Measurements from ENCODE around the gene EN2. TPM values are rescaled to one million over a fixed set of nuclear protein-coding genes. Genes with fewer than 3 reads are reported as not detected.

The EN2 gene
- total RNA-seq, 1 experiment from 2014 or later, result not detected

- ChIA-PET CTCF (no interaction called here), POLR2A (ENCODE audit: low non-redundant PET) (no interaction called here)
- H3K4me1 ChIP-seq (ENCODE audit: insufficient read depth, low read length, poor library complexity, severe bottlenecking), result no peaks in the 10 kb centered on the region
- TF ChIP-seq EZH2 (IDR thresholded peaks at IDR 0.05; ENCODE audit: borderline replicate concordance, low read depth, low read length, poor library complexity, severe bottlenecking) (no peak), CTCF (conservative IDR thresholded peaks at IDR 0.05; ENCODE audit: low read depth, low read length) (no peak)
- H3K27me3 ChIP-seq (replicated peaks; ENCODE audit: insufficient read depth, low read depth, low read length, poor library complexity), result peaks cover 68% of the 10 kb centered on the region
- DNase-seq (ENCODE audit: low spot score), result no peak
- H3K27ac ChIP-seq (ENCODE audit: low read depth, low read length, poor library complexity, severe bottlenecking), result no peak overlapping the region
- intact Hi-C loops (cut with micrococcal nuclease; ENCODE audit: unreplicated experiment), result no loop called here
- no peaks in the 10 kb centered on the region for H3K9me3 ChIP-seq (ENCODE audit: low read depth, low read length, poor library complexity, severe bottlenecking)
- no TSS peak for BruUV-seq (replicated peaks)
- H3K4me3 ChIP-seq (ENCODE audit: low read depth, low read length, poor library complexity, severe bottlenecking), result no peak overlapping the region
- H3K36me3 ChIP-seq (ENCODE audit: insufficient read depth, low read length, poor library complexity, severe bottlenecking), result no peaks in the 10 kb centered on the region
Measured at GRCh38 chr7:155427411-155428038, 30.4 kb upstream of the EN2 start.

GRCh38 chr7:155428171-155428834 is 29.6 kb upstream of the EN2 start:
- intact Hi-C loops (cut with micrococcal nuclease; ENCODE audit: unreplicated experiment), result no loop called here
- ChIA-PET POLR2A (ENCODE audit: low non-redundant PET) (no interaction called here), CTCF (no interaction called here)
- no peak overlapping the region for H3K27ac ChIP-seq (ENCODE audit: low read depth, low read length, poor library complexity, severe bottlenecking)
- H3K4me3 ChIP-seq (ENCODE audit: low read depth, low read length, poor library complexity, severe bottlenecking), result no peak overlapping the region
- no peak for DNase-seq (ENCODE audit: low spot score)
- no peaks in the 10 kb centered on the region for H3K9me3 ChIP-seq (ENCODE audit: low read depth, low read length, poor library complexity, severe bottlenecking)
- BruUV-seq (replicated peaks), result no TSS peak
- H3K4me1 ChIP-seq (ENCODE audit: insufficient read depth, low read length, poor library complexity, severe bottlenecking), result no peaks in the 10 kb centered on the region
- TF ChIP-seq EZH2 (IDR thresholded peaks at IDR 0.05; ENCODE audit: borderline replicate concordance, low read depth, low read length, poor library complexity, severe bottlenecking), result no peak
- peaks cover 72% of the 10 kb centered on the region for H3K27me3 ChIP-seq (replicated peaks; ENCODE audit: insufficient read depth, low read depth, low read length, poor library complexity)
- H3K36me3 ChIP-seq (ENCODE audit: insufficient read depth, low read length, poor library complexity, severe bottlenecking), result no peaks in the 10 kb centered on the region

GRCh38 chr7:155429651-155430050 is 28.3 kb upstream of the EN2 start:
- Histone ChIP-seq H3K4me3 (ENCODE audit: low read depth, low read length, poor library complexity, severe bottlenecking) (no peak overlapping the region), H3K27me3 (replicated peaks; ENCODE audit: insufficient read depth, low read depth, low read length, poor library complexity) (peaks cover 72% of the 10 kb centered on the region), H3K4me1 (ENCODE audit: insufficient read depth, low read length, poor library complexity, severe bottlenecking) (no peaks in the 10 kb centered on the region), H3K27ac (ENCODE audit: low read depth, low read length, poor library complexity, severe bottlenecking) (no peak overlapping the region), H3K9me3 (ENCODE audit: low read depth, low read length, poor library complexity, severe bottlenecking) (no peaks in the 10 kb centered on the region), H3K36me3 (ENCODE audit: insufficient read depth, low read length, poor library complexity, severe bottlenecking) (no peaks in the 10 kb centered on the region)
- DNase-seq (ENCODE audit: low spot score), result no peak
- CTCF ChIA-PET, result no interaction called here
- BruUV-seq (replicated peaks), result no TSS peak
- POLR2A ChIA-PET (ENCODE audit: low non-redundant PET), result no interaction called here
- intact Hi-C loops (cut with micrococcal nuclease; ENCODE audit: unreplicated experiment), result no loop called here
- TF ChIP-seq CTCF (conservative IDR thresholded peaks at IDR 0.05; ENCODE audit: low read depth, low read length) (no peak), EZH2 (IDR thresholded peaks at IDR 0.05; ENCODE audit: borderline replicate concordance, low read depth, low read length, poor library complexity, severe bottlenecking) (no peak)

GRCh38 chr7:155430606-155431005 is 27.3 kb upstream of the EN2 start:
- intact Hi-C loops (cut with micrococcal nuclease; ENCODE audit: unreplicated experiment), result no loop called here
- H3K27ac ChIP-seq (ENCODE audit: low read depth, low read length, poor library complexity, severe bottlenecking), result no peak overlapping the region
- CTCF ChIA-PET, result no interaction called here
- no peaks in the 10 kb centered on the region for H3K4me1 ChIP-seq (ENCODE audit: insufficient read depth, low read length, poor library complexity, severe bottlenecking)
- BruUV-seq (replicated peaks), result no TSS peak
- no peak for TF ChIP-seq CTCF (conservative IDR thresholded peaks at IDR 0.05; ENCODE audit: low read depth, low read length)
- TF ChIP-seq EZH2 (IDR thresholded peaks at IDR 0.05; ENCODE audit: borderline replicate concordance, low read depth, low read length, poor library complexity, severe bottlenecking), result no peak
- POLR2A ChIA-PET (ENCODE audit: low non-redundant PET), result no interaction called here
- DNase-seq (ENCODE audit: low spot score), result no peak
- H3K9me3 ChIP-seq (ENCODE audit: low read depth, low read length, poor library complexity, severe bottlenecking), result no peaks in the 10 kb centered on the region
- peaks cover 69% of the 10 kb centered on the region for H3K27me3 ChIP-seq (replicated peaks; ENCODE audit: insufficient read depth, low read depth, low read length, poor library complexity)
- H3K36me3 ChIP-seq (ENCODE audit: insufficient read depth, low read length, poor library complexity, severe bottlenecking), result no peaks in the 10 kb centered on the region
- H3K4me3 ChIP-seq (ENCODE audit: low read depth, low read length, poor library complexity, severe bottlenecking), result no peak overlapping the region
